ENCODE results near the gene ARL8A. TPM values are rescaled to one million over a fixed set of nuclear protein-coding genes. Genes with fewer than 3 reads are reported as not detected.

The ARL8A gene
- total RNA-seq, 1 experiment from 2014 or later, result 27.8 TPM

DNA sequence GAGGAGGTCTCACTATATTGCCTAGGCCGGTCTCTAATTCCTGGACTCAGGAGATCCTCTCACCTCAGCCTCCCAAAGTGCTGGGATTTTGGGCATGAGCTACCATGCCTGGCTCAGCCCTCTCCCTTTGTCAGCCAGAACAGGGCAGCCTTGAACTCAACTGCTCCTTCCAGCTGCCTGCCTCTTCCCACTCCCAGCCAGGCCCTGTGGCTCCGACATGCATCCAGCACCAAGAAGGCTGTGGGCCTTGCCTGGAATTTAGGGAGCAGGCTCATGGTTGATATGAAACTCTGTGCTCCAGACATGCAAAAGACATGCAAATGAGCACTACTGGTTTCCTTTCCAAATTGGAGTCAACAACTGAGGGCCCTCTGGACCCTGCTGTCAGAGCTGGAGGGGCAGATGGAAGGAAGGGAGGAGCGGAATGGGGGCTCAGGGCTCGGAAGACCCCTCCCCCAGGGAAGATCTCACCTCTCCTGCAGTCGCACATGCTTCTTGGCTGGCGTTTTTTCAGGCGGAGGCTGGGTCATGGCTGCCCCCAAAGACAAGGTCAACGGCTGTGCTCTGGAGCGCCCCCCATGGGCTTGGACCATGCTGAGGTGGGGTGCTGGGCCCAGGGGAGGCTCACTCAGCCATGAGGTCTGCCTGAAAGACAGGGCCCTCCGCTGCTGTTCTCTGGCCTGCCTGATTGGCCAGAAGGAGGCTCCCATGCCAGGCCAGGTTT, 14.4 kb upstream of the ARL8A start:
- H3K36me3 Mint-ChIP-seq (ENCODE audit: insufficient read depth, unreplicated experiment), result no peaks in the 10 kb centered on the region
- BruUV-seq (replicated peaks), result no TSS peak
- POLR2A ChIA-PET, result no interaction called here
- no peak overlapping the region for H3K27ac Mint-ChIP-seq (ENCODE audit: unreplicated experiment)
- H3K4me1 Mint-ChIP-seq (ENCODE audit: low read depth, unreplicated experiment), result no peaks in the 10 kb centered on the region
- no peaks in the 10 kb centered on the region for H3K36me3 ChIP-seq (ENCODE audit: control insufficient read depth, insufficient read depth, low read length)
- TF ChIP-seq, protein P1, sequence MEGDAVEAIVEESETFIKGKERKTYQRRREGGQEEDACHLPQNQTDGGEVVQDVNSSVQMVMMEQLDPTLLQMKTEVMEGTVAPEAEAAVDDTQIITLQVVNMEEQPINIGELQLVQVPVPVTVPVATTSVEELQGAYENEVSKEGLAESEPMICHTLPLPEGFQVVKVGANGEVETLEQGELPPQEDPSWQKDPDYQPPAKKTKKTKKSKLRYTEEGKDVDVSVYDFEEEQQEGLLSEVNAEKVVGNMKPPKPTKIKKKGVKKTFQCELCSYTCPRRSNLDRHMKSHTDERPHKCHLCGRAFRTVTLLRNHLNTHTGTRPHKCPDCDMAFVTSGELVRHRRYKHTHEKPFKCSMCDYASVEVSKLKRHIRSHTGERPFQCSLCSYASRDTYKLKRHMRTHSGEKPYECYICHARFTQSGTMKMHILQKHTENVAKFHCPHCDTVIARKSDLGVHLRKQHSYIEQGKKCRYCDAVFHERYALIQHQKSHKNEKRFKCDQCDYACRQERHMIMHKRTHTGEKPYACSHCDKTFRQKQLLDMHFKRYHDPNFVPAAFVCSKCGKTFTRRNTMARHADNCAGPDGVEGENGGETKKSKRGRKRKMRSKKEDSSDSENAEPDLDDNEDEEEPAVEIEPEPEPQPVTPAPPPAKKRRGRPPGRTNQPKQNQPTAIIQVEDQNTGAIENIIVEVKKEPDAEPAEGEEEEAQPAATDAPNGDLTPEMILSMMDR (IDR thresholded peaks at IDR 0.05; ENCODE audit: insufficient read depth in 1 of 2, low read depth in 1 of 2, low read length in 1 of 2, severe bottlenecking in 1 of 2, unreplicated experiment in 1 of 2), result no peak
- intact Hi-C loops (cut with micrococcal nuclease; ENCODE audit: unreplicated experiment), result no loop called here
- no peak overlapping the region for H3K4me3 ChIP-seq (ENCODE audit: low read depth, low read length)
- H3K9me3 ChIP-seq, result no peaks in the 10 kb centered on the region
- DNase-seq, result no peak
- no peak overlapping the region for H3K4me3 Mint-ChIP-seq (ENCODE audit: unreplicated experiment)
- peaks cover 7% of the 10 kb centered on the region; the same call in 1 of the 2 replicates for H3K4me1 ChIP-seq
- no peaks in the 10 kb centered on the region for H3K27me3 Mint-ChIP-seq (ENCODE audit: insufficient read depth, unreplicated experiment)
- CTCF ChIA-PET, result interaction anchor here (1.4 kb wide), 1 partner anchor 30 kb away, joined by 3 read pairs; no protein-coding TSS in a partner anchor
- H3K27me3 ChIP-seq (replicated peaks; ENCODE audit: control insufficient read depth, insufficient read depth, low read length), result no peaks in the 10 kb centered on the region
- H3K9me3 Mint-ChIP-seq (ENCODE audit: unreplicated experiment), result no peaks in the 10 kb centered on the region

DNA sequence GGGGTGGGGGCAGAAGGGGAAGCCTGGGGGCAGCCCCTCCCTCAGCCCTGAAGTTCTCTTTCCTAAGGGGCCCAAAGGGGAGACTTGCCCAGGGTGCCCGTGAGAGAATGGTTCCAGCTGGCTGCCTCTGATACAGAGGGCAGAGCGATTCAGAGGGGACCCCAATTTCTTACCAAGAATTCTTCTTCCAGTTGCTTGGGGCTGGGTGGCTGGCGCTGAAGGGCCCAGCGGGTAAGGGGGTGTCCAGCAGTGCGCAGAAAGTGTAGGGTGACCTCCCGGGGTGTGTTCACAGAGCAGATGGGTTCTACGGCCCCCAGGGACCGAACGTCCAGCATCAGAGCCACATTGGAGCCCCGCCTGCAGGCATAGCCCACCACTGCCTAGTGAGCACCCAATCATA, 13.4 kb upstream of the ARL8A start:
- CTCF ChIA-PET, result no interaction called here
- intact Hi-C loops (cut with micrococcal nuclease; ENCODE audit: unreplicated experiment), result no loop called here
- no peak for DNase-seq
- Mint-ChIP-seq H3K9me3 (ENCODE audit: unreplicated experiment) (no peaks in the 10 kb centered on the region), H3K27ac (ENCODE audit: unreplicated experiment) (no peak overlapping the region), H3K27me3 (ENCODE audit: insufficient read depth, unreplicated experiment) (no peaks in the 10 kb centered on the region), H3K4me3 (ENCODE audit: unreplicated experiment) (no peak overlapping the region), H3K36me3 (ENCODE audit: insufficient read depth, unreplicated experiment) (no peaks in the 10 kb centered on the region), H3K4me1 (ENCODE audit: low read depth, unreplicated experiment) (no peaks in the 10 kb centered on the region)
- no peaks in the 10 kb centered on the region for H3K36me3 ChIP-seq (ENCODE audit: control insufficient read depth, insufficient read depth, low read length)
- H3K9me3 ChIP-seq, result no peaks in the 10 kb centered on the region
- TF ChIP-seq, protein P1 (IDR thresholded peaks at IDR 0.05; ENCODE audit: insufficient read depth in 1 of 2, low read depth in 1 of 2, low read length in 1 of 2, severe bottlenecking in 1 of 2, unreplicated experiment in 1 of 2), result no peak
- H3K4me1 ChIP-seq, result peaks cover 6% of the 10 kb centered on the region; the same call in 1 of the 2 replicates
- H3K4me3 ChIP-seq (ENCODE audit: low read depth, low read length), result no peak overlapping the region
- BruUV-seq (replicated peaks), result no TSS peak
- POLR2A ChIA-PET, result no interaction called here
- H3K27me3 ChIP-seq (replicated peaks; ENCODE audit: control insufficient read depth, insufficient read depth, low read length), result no peaks in the 10 kb centered on the region

DNA sequence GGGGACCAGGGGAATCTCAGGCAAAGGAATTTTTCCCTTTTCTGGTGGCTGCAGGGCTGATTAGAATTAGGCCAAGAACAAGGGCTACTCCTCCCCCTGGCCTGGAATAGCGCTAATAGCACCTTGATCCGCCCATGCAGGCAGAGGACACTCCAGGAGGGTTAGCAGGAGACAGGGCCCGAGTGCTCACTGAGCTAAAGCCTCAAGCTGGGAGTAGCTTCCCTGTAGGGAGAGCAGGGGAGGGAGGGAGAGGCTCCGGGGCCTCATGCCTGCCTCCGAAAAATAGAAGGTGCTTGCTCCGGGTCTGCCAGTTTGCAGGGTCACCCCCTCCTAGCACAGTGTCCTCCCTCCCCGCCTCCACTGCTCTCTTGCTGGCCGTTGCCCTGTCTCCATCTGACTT, 12.1 kb upstream of the ARL8A start:
- no peaks in the 10 kb centered on the region for H3K4me1 ChIP-seq
- TF ChIP-seq, protein P1 (IDR thresholded peaks at IDR 0.05; ENCODE audit: insufficient read depth in 1 of 2, low read depth in 1 of 2, low read length in 1 of 2, severe bottlenecking in 1 of 2, unreplicated experiment in 1 of 2), result no peak
- CTCF ChIA-PET, result interaction anchor here (0.6 to 1.4 kb wide), 2 partner anchors 33 to 94 kb away, joined by 3 to 4 read pairs; no protein-coding TSS in a partner anchor
- H3K36me3 Mint-ChIP-seq (ENCODE audit: insufficient read depth, unreplicated experiment), result no peaks in the 10 kb centered on the region
- no peak overlapping the region for H3K27ac Mint-ChIP-seq (ENCODE audit: unreplicated experiment)
- no peaks in the 10 kb centered on the region for H3K27me3 ChIP-seq (replicated peaks; ENCODE audit: control insufficient read depth, insufficient read depth, low read length)
- H3K4me1 Mint-ChIP-seq (ENCODE audit: low read depth, unreplicated experiment), result no peaks in the 10 kb centered on the region
- H3K27me3 Mint-ChIP-seq (ENCODE audit: insufficient read depth, unreplicated experiment), result no peaks in the 10 kb centered on the region
- POLR2A ChIA-PET, result no interaction called here
- no peak for DNase-seq
- no peaks in the 10 kb centered on the region for H3K9me3 Mint-ChIP-seq (ENCODE audit: unreplicated experiment)
- no peak overlapping the region for H3K4me3 Mint-ChIP-seq (ENCODE audit: unreplicated experiment)
- H3K4me3 ChIP-seq (ENCODE audit: low read depth, low read length), result no peak overlapping the region
- intact Hi-C loops (cut with micrococcal nuclease; ENCODE audit: unreplicated experiment), result no loop called here
- BruUV-seq (replicated peaks), result no TSS peak
- H3K36me3 ChIP-seq (ENCODE audit: control insufficient read depth, insufficient read depth, low read length), result no peaks in the 10 kb centered on the region
- H3K9me3 ChIP-seq, result no peaks in the 10 kb centered on the region
